Measurements from ENCODE around the gene PTPRF.

DNA sequence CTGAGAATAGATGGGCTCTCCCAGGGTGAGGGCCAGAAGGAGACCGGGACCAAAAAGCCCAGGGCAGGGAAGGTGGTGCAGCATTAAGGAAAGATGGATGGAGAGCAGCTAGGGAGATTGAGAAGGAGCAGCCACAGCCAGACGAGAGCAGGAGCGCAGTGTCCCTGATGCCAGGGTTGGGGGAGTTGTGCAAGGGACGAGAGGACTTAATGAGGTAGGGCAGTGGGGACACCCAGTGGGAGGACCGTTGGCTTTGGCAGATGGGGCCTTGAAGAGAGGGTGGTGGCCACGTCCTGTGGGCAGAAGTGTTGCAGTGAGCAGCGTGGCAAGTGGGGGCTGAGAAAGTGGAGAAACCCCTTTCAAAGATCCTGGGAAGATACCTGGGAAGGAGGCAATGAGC lies 81.3 kb downstream of the PTPRF start:
- no peak for TF ChIP-seq POLR2AphosphoS5 (IDR thresholded peaks at IDR 0.05; ENCODE audit: low read depth, low read length)
- TF ChIP-seq TAF1 (IDR thresholded peaks at IDR 0.05; ENCODE audit: borderline replicate concordance, insufficient read depth, low read length), result no peak
- TF ChIP-seq, protein P1, sequence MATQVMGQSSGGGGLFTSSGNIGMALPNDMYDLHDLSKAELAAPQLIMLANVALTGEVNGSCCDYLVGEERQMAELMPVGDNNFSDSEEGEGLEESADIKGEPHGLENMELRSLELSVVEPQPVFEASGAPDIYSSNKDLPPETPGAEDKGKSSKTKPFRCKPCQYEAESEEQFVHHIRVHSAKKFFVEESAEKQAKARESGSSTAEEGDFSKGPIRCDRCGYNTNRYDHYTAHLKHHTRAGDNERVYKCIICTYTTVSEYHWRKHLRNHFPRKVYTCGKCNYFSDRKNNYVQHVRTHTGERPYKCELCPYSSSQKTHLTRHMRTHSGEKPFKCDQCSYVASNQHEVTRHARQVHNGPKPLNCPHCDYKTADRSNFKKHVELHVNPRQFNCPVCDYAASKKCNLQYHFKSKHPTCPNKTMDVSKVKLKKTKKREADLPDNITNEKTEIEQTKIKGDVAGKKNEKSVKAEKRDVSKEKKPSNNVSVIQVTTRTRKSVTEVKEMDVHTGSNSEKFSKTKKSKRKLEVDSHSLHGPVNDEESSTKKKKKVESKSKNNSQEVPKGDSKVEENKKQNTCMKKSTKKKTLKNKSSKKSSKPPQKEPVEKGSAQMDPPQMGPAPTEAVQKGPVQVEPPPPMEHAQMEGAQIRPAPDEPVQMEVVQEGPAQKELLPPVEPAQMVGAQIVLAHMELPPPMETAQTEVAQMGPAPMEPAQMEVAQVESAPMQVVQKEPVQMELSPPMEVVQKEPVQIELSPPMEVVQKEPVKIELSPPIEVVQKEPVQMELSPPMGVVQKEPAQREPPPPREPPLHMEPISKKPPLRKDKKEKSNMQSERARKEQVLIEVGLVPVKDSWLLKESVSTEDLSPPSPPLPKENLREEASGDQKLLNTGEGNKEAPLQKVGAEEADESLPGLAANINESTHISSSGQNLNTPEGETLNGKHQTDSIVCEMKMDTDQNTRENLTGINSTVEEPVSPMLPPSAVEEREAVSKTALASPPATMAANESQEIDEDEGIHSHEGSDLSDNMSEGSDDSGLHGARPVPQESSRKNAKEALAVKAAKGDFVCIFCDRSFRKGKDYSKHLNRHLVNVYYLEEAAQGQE (IDR thresholded peaks at IDR 0.05; ENCODE audit: insufficient read depth in 1 of 2, low read depth in 2 of 2, low read length in 2 of 2), result no peak
- no peak for TF ChIP-seq SIN3A (IDR thresholded peaks at IDR 0.05; ENCODE audit: borderline replicate concordance, insufficient read depth, low read length)
- TF ChIP-seq FOXP2 (optimal IDR thresholded peaks at IDR 0.05; ENCODE audit: borderline replicate concordance, extremely low read depth, extremely low read length, insufficient read depth), result no peak

Measured in PFSK-1 (cell line).